Measurements from ENCODE around the gene SMYD3.

Gene SMYD3

DNA sequence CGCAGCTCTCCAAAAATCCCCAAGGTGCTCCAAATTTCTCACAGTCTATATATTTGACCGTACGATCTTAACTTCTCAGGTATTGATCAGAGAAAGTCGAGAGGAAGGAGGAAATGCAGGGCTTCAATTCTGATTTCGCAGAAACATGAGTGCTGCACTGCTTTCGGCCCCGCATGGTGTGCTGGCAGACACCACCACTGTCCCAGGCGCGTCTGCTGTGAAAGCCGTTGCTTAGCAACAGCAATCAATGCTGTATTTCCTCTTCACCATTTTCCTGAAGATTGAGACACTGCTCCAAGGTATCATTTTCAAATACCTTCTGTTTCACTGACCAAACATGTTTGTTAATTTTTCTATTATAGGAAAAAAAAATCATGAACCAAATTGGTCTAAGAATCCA lies 296.3 kb downstream of the SMYD3 start:
- no peak overlapping the region for H3K27ac ChIP-seq
- H3K27me3 ChIP-seq (ENCODE audit: control insufficient read depth, insufficient read depth, low read length): no peaks in the 10 kb centered on the region
- H3K4me1 ChIP-seq: peaks cover 8% of the 10 kb centered on the region
- H3K9ac ChIP-seq: no peak overlapping the region
- H3K4me2 ChIP-seq (ENCODE audit: low read length): no peak overlapping the region
- TF ChIP-seq, protein P1, sequence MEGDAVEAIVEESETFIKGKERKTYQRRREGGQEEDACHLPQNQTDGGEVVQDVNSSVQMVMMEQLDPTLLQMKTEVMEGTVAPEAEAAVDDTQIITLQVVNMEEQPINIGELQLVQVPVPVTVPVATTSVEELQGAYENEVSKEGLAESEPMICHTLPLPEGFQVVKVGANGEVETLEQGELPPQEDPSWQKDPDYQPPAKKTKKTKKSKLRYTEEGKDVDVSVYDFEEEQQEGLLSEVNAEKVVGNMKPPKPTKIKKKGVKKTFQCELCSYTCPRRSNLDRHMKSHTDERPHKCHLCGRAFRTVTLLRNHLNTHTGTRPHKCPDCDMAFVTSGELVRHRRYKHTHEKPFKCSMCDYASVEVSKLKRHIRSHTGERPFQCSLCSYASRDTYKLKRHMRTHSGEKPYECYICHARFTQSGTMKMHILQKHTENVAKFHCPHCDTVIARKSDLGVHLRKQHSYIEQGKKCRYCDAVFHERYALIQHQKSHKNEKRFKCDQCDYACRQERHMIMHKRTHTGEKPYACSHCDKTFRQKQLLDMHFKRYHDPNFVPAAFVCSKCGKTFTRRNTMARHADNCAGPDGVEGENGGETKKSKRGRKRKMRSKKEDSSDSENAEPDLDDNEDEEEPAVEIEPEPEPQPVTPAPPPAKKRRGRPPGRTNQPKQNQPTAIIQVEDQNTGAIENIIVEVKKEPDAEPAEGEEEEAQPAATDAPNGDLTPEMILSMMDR (IDR thresholded peaks at IDR 0.05): no peak
- no peaks in the 10 kb centered on the region for H3K36me3 ChIP-seq (ENCODE audit: control insufficient read depth, insufficient read depth, low read length)
- H3K9me3 ChIP-seq (ENCODE audit: control insufficient read depth, low read length): peaks cover 3% of the 10 kb centered on the region
- no peak overlapping the region for H3K4me3 ChIP-seq (ENCODE audit: low read depth, low read length)
- no peaks in the 10 kb centered on the region for H3K79me2 ChIP-seq
- H2AFZ ChIP-seq: no peak overlapping the region

DNA sequence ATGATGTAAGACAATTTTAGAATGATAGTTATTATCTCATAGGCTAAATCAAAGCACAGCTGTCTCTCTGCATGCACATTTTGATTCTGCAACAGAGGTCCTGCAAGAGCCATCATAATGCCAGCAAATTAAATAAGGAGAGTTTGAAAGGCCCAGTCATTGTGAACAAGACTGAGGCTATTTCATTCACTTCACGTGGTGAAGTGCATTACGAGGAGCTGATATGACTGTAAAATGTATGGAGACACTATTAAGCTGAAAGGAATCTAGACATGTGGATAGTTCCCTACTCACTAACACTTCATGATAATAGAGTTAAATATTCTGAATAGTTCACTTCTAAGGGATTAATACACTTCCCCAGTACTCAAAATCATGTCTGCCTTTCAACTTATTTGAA lies 299.0 kb downstream of the SMYD3 start:
- no peak overlapping the region for H3K4me2 ChIP-seq (ENCODE audit: low read length)
- H3K27me3 ChIP-seq (ENCODE audit: control insufficient read depth, insufficient read depth, low read length): no peaks in the 10 kb centered on the region
- no peak overlapping the region for H2AFZ ChIP-seq
- no peak overlapping the region for H3K9ac ChIP-seq
- TF ChIP-seq, protein P1 (IDR thresholded peaks at IDR 0.05): no peak
- H3K4me3 ChIP-seq (ENCODE audit: low read depth, low read length): no peak overlapping the region
- H3K9me3 ChIP-seq (ENCODE audit: control insufficient read depth, low read length): no peaks in the 10 kb centered on the region
- no peak overlapping the region for H3K27ac ChIP-seq
- no peaks in the 10 kb centered on the region for H3K36me3 ChIP-seq (ENCODE audit: control insufficient read depth, insufficient read depth, low read length)
- no peaks in the 10 kb centered on the region for H3K79me2 ChIP-seq
- H3K4me1 ChIP-seq: peaks cover 3% of the 10 kb centered on the region

DNA sequence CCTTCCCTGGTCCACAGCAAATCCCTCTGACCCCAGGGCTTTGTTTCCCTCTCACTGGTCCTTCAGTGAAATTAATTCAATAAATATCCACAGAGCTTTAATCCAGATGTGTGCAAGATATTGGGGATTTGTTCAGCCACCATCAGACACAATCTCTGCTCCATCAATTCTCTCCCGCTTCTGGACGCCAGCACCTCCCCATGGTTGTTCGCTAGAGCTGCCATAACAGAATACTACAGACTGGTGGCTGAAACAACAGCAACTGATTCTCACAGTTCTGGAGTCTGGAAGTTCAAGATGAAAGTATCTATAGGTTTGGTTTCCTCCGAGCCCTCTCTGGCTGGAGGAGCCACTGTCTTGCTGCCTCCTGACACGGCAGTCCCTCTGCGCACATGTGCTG lies 303.9 kb downstream of the SMYD3 start:
- Histone ChIP-seq H3K79me2 (no peaks in the 10 kb centered on the region), H3K4me3 (ENCODE audit: low read depth, low read length) (no peak overlapping the region), H3K4me1 (no peaks in the 10 kb centered on the region), H3K4me2 (ENCODE audit: low read length) (no peak overlapping the region), H3K27me3 (ENCODE audit: control insufficient read depth, insufficient read depth, low read length) (no peaks in the 10 kb centered on the region), H2AFZ (no peak overlapping the region), H3K9ac (no peak overlapping the region), H3K27ac (no peak overlapping the region), H3K9me3 (ENCODE audit: control insufficient read depth, low read length) (no peaks in the 10 kb centered on the region), H3K36me3 (ENCODE audit: control insufficient read depth, insufficient read depth, low read length) (no peaks in the 10 kb centered on the region)
- TF ChIP-seq, protein P1 (IDR thresholded peaks at IDR 0.05): no peak

DNA sequence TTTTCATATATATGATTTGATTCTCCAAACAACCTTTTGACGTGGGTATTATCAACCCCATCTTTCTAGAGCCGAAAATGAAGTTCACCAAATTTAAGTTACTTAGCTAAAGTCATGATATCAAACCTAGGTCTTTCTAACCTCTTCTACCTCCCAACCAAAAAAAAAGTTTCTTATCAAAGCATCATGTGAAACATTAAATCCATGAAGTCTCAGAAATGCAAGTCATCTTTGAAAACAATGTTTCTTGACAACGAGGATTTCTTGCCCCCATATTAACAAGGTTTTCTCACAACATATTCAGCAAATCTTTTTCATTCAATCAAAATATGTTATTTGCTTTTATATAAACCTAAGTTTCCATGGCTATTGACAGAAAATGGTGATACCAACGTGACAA lies 306.3 kb downstream of the SMYD3 start:
- H3K9ac ChIP-seq: no peak overlapping the region
- H3K27me3 ChIP-seq (ENCODE audit: control insufficient read depth, insufficient read depth, low read length): no peaks in the 10 kb centered on the region
- H3K4me1 ChIP-seq: no peaks in the 10 kb centered on the region
- TF ChIP-seq, protein P1 (IDR thresholded peaks at IDR 0.05): no peak
- H2AFZ ChIP-seq: no peak overlapping the region
- no peak overlapping the region for H3K4me3 ChIP-seq (ENCODE audit: low read depth, low read length)
- H3K36me3 ChIP-seq (ENCODE audit: control insufficient read depth, insufficient read depth, low read length): no peaks in the 10 kb centered on the region
- H3K9me3 ChIP-seq (ENCODE audit: control insufficient read depth, low read length): no peaks in the 10 kb centered on the region
- H3K79me2 ChIP-seq: no peaks in the 10 kb centered on the region
- H3K27ac ChIP-seq: no peak overlapping the region
- no peak overlapping the region for H3K4me2 ChIP-seq (ENCODE audit: low read length)

DNA sequence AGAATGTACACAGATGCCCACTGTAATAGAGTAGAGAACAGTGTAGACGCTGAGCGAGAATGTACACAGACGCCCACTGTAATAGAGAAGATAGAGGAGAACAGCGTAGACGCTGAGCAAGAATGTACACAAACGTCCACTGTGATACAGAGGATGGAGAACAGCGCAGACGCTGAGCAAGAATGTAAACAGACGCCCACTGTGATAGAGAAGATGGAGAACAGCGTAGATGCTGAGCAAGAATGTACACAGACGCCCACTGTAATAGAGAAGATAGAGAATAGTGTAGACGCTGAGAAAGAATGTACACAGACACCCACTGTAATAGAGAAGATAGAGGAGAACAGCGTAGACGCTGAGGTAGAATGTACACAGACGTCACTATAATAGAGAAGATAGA lies 306.9 kb downstream of the SMYD3 start:
- no peak overlapping the region for H2AFZ ChIP-seq
- H3K4me3 ChIP-seq (ENCODE audit: low read depth, low read length): no peak overlapping the region
- no peaks in the 10 kb centered on the region for H3K36me3 ChIP-seq (ENCODE audit: control insufficient read depth, insufficient read depth, low read length)
- no peaks in the 10 kb centered on the region for H3K4me1 ChIP-seq
- H3K27ac ChIP-seq: no peak overlapping the region
- H3K9me3 ChIP-seq (ENCODE audit: control insufficient read depth, low read length): no peaks in the 10 kb centered on the region
- no peak overlapping the region for H3K4me2 ChIP-seq (ENCODE audit: low read length)
- TF ChIP-seq, protein P1 (IDR thresholded peaks at IDR 0.05): no peak
- H3K9ac ChIP-seq: no peak overlapping the region
- no peaks in the 10 kb centered on the region for H3K79me2 ChIP-seq
- H3K27me3 ChIP-seq (ENCODE audit: control insufficient read depth, insufficient read depth, low read length): no peaks in the 10 kb centered on the region
